Natural killer cell treated with Interleukin-12 subunit alpha and Interleukin-12 subunit beta and Interleukin-15 and Interleukin-18, amount 100 ng/mL, for 72 hours (primary cell): ENCODE measurements around the gene NEURL1B. TPM values are rescaled to one million over a fixed set of nuclear protein-coding genes. Genes with fewer than 3 reads are reported as not detected.

Source experiments
- ATAC-seq, 2 donors: fragments of 150-1000 bp; cut with Tn5 transposase in 1 of 2; sonication (Bioruptor Pico), chemical (Tn5 transposase) in 1 of 2; 2 replicates each; pipeline ENCODE4 v1.10.0; 2021
- DNase-seq: peaks from one replicate; pipeline ENCODE4 v3.0.0; 2022; ENCODE audit warnings: low spot score
- H3K27ac Mint-ChIP-seq, 2 donors: 1 replicate in 1 of 2; 2 replicates in 1 of 2; pipeline ENCODE4 v1.8.0; 2022; ENCODE audit warnings: mixed read lengths in 2 of 2, mild to moderate bottlenecking in 1 of 2, moderate library complexity in 1 of 2
- H3K27me3 Mint-ChIP-seq, 2 donors: 1 replicate in 1 of 2; 2 replicates in 1 of 2; pipeline ENCODE4 v1.8.0; 2022; ENCODE audit warnings: mixed read lengths in 2 of 2
- H3K36me3 Mint-ChIP-seq: one replicate; pipeline ENCODE4 v1.8.0; 2022; ENCODE audit warnings: mixed read lengths
- H3K4me1 Mint-ChIP-seq, 2 donors: 1 replicate in 1 of 2; 2 replicates in 1 of 2; pipeline ENCODE4 v1.8.0; 2022; ENCODE audit warnings: low read depth in 2 of 2, mixed read lengths in 2 of 2, mild to moderate bottlenecking in 1 of 2
- H3K4me3 Mint-ChIP-seq: one replicate; pipeline ENCODE4 v1.8.0; 2022; ENCODE audit warnings: mixed read lengths
- H3K9me3 Mint-ChIP-seq: 2 replicates; pipeline ENCODE4 v1.8.0; 2022; ENCODE audit warnings: mixed read lengths
- total RNA-seq, 2 donors: library from RNA; stranded (reverse); gene quantifications; one replicate each; pipeline ENCODE4 v1.2.3, GENCODE V29; 2022

Gene NEURL1B
- total RNA-seq, 2 donors from 2014 or later = 0.14 to 0.36 TPM

DNA sequence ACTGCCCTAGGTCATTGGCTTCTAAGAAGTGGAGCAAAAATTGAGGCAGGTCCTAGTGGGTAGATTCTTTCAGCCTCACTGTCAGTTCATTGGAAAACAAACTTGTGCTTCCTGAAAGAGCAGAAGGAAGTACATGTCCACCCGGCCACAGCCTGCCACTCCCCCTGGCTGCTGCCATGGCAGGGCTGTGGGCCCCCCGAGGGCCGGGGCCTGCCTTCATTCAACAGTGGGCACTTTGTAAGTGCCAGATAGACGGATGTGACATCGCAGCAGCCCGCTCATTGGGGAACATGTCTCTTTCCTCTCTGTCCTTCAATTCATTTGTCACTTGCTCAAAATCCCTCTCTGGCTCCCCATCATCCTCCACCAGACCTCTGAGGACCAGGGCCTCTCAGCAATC lies 20.6 kb upstream of the NEURL1B start:
- Mint-ChIP-seq H3K27me3 (no peaks in the 10 kb centered on the region), H3K4me3 (no peak overlapping the region), H3K4me1 (no peaks in the 10 kb centered on the region), H3K9me3 (no peaks in the 10 kb centered on the region), H3K36me3 (no peaks in the 10 kb centered on the region), H3K27ac (no peak overlapping the region)
- peak; percentile 42 for DNase-seq
- no peak for ATAC-seq

DNA sequence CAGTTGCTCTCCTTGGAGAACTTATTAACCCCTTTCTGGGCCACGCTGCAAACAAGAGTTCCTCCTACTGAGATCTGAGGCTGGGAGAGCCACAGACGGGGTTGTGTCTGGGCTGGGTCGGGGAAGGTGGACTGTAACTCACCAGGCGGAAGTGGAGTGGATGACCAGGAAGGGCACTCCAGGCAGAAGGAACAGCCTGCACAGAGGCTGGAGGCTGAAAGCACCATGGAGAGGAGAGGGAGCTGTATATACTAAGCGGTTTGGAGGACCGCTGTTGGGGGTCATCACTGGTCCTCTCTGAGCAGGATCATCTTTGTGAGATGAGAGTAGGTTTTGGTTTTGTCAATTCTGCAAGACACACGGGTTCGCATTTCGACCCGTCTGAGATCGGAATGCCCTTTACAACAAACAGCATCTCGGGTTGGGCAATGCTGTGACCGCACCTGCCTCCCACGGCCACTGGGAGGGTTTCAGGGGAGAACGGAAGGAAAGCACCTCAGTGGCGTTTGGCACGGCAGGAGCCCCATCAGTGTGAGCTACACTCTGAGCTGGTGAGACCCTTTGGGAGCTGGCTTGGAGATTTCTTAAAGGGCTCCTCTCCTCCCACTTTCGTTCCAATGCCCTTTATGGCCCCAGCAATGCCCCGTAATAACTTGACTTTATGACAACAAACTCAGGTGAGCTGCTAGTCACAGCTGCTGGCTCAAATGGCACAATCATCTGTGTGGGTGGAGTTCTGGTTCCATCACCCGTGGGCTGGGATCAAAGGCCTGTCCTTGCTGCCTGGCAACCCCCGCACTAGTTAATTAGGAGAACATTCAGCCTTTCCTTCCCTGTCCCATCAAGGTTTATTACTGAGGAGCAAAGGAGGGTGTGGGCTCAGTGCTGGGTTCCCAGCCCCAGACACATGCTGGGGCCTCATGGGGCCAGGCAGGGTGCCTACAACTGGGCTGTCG lies 18.7 kb upstream of the NEURL1B start:
- peak; percentile 20 for DNase-seq
- H3K27me3 Mint-ChIP-seq = no peaks in the 10 kb centered on the region
- no peak for ATAC-seq
- H3K4me3 Mint-ChIP-seq = no peak overlapping the region
- no peaks in the 10 kb centered on the region for H3K36me3 Mint-ChIP-seq
- H3K27ac Mint-ChIP-seq = no peak overlapping the region
- no peaks in the 10 kb centered on the region for H3K9me3 Mint-ChIP-seq
- H3K4me1 Mint-ChIP-seq = no peaks in the 10 kb centered on the region

DNA sequence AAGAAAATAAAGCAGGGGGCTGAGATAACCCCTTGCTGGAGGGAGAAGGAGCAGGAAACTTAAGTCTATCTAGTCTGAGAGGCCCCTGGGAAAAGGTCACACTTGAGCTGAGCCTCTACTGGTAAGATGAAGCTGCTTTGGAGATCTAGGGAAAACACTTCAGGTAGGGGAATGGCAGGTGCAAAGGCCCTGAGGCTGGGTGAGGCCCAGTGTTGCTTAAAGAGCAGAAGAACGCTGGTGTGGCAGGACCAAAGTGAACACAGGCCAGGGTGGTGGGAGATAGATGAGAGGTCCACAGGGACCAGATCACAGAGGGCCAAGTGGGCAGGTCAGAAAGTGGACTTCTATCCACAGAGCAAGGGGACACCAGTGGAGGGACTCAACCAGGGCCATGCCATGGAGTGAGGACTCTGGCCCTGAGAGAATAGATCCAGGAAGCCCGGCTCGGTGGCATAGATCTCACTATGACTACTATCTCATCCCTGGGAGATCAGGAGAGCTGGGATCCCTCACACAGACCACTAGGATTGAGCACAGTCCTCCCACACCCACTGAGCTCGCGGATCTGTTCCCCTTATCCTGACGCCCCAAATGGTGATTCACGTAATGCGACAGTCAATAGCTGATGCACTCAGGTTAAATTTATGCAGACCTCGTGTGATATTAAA lies 17.6 kb upstream of the NEURL1B start:
- no peaks in the 10 kb centered on the region for H3K36me3 Mint-ChIP-seq
- H3K4me1 Mint-ChIP-seq = no peaks in the 10 kb centered on the region
- no peak overlapping the region for H3K4me3 Mint-ChIP-seq
- H3K27ac Mint-ChIP-seq = no peak overlapping the region
- H3K27me3 Mint-ChIP-seq = peaks cover 0 to 2% of the 10 kb centered on the region in 2 donors
- no peaks in the 10 kb centered on the region for H3K9me3 Mint-ChIP-seq
- ATAC-seq (no peak), DNase-seq (peak; percentile 23)

DNA sequence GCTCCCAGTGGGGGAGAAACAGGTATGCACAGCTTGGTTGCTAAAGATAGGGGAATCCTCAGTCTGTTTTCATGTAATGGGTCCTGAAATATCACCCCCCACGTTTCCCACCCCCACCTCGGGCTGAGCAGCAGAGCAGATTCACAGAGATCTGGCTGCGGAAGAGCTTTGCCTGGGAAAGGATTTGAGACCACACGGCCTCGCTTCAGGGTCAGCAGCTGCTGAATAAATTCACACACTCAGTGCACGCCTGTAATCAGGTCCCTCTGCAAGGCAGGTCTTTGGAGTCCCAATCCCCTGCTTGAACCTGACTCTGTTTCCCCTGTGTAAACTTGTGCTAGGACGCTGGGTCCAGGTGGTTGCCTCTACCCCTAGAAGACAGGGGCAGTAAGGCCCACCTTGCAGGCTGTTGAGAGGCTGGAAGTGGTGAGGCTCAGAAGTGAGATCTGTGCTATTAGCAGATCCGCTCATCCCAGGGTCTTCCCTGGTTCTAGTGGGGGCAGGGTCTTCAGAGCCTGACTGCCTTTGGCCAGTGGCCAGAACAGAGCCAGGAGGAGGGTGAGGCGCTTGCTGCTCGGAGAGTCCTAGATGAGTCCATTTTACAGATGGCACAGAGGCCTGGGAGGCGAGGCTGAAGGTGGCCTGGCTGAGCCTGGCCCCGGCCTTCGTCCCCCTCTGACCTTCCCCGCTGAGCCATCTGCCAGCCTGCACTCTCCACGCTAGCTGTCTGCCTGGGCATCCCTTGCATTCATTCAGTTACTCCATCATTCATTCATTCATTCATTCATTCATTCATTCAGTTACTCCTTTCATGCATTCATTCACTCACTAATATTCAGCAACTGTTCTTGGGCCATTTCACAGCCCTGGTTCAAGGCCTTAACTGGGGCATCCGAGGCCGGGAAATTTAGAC lies 16.7 kb upstream of the NEURL1B start:
- H3K27ac Mint-ChIP-seq = no peak overlapping the region
- H3K36me3 Mint-ChIP-seq = no peaks in the 10 kb centered on the region
- H3K4me1 Mint-ChIP-seq = no peaks in the 10 kb centered on the region
- no peak overlapping the region for H3K4me3 Mint-ChIP-seq
- peaks cover 0 to 4% of the 10 kb centered on the region in 2 donors for H3K27me3 Mint-ChIP-seq
- H3K9me3 Mint-ChIP-seq = no peaks in the 10 kb centered on the region
- ATAC-seq (peak in 1 of 2 donors; percentile 15), DNase-seq (no peak)

DNA sequence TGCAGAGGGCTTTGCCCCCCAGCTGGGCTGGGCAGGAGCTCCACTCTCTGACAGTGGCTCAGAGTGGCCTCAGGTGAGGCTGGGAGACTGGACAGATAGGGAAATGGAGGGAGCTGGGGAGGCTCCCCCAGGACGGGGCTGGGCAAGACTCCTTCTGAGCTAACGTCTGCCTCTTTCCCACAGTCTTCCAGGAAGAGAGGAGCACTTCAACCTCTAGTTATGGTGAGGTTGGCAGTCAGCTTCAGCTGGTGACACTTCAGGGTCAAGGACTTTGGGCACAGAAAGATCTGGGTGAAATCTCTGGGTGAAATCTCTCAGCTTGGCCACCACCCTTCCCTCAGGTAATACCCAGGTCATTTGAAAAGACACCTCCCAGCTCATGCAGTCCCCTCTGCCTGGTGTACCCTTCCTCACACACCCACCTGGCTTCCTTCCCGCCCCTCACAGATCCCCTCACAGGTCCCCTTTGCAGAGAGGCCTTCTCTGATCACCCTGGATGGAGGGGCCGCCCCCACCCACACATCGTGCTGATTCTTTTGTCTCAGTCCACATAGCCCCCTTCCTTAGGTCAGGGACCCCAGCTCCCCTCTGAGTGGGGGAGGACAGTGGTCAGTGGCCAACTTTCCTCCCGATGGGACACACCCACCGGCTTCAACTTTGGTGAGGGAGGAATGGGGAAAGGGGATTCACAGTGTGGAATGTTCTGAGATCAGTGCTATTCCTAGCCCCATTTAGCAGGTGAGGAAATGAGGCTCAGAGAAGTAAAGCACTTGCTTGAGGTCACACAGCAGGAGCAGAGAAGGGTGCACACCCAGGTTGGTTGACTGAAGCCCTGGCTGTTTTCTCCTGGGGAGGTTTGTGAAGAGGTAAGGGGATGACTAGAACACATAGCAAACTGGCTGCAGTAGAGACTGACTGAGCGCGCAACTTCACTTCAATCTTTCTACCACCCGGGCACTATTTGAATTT lies 15.8 kb upstream of the NEURL1B start:
- Mint-ChIP-seq H3K9me3 (no peaks in the 10 kb centered on the region), H3K36me3 (no peaks in the 10 kb centered on the region), H3K27me3 (peaks cover 0 to 4% of the 10 kb centered on the region in 2 donors), H3K27ac (no peak overlapping the region), H3K4me1 (no peaks in the 10 kb centered on the region), H3K4me3 (no peak overlapping the region)
- ATAC-seq (no peak), DNase-seq (no peak)

DNA sequence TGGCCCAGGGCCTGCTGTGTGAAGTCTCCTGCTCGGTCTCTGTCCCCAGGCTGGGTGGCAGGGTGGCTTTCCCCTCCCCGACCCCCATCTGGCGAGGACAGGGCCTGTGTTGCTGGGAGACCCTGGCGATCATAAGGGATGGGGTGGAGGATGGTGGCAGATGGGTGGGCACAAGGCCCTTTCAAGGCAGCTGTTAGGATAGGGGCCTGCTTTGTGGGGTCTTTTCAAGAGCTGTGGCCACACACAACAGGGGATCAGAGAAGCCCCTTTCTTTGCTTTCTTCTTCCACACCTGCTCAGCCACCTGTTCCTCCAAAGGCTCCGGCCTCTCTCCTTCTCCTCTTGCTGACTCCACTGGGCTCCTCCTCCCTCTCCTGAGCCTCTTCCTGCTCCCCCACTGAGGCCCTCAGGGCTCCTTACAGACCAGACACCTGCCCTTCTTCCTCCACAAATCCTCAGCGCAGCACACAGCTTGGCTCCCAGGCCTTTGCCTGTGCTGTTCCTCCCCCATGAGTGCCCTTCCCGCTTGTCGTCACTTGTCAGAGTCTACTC lies 15.0 kb upstream of the NEURL1B start:
- Mint-ChIP-seq H3K27ac (no peak overlapping the region), H3K9me3 (no peaks in the 10 kb centered on the region), H3K4me1 (no peaks in the 10 kb centered on the region), H3K36me3 (no peaks in the 10 kb centered on the region), H3K4me3 (no peak overlapping the region), H3K27me3 (peaks cover 0 to 4% of the 10 kb centered on the region in 2 donors)
- DNase-seq (no peak), ATAC-seq (no peak)

DNA sequence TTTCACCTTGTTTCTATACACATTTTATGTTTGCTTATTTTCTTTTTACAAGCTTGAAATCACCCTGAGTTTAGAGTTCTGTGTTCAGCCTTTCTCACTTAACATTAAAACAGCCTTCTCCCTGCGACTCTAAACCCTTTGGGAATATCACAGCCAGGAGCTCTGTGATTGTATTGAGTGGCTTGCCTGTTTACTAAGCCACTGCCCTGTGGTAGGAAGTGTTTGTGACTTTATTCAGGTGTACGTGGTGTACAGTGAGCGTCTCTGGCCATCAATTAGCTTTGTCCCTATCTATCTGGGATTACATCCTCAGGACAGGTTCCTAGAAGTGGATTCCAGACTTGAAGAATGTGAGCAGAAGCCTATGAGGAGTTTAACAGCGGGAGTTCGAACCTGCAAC lies 11.0 kb upstream of the NEURL1B start:
- H3K4me3 Mint-ChIP-seq = no peak overlapping the region
- no peaks in the 10 kb centered on the region for H3K9me3 Mint-ChIP-seq
- H3K4me1 Mint-ChIP-seq = no peaks in the 10 kb centered on the region
- DNase-seq (no peak), ATAC-seq (no peak)
- H3K27ac Mint-ChIP-seq = no peak overlapping the region
- H3K36me3 Mint-ChIP-seq = no peaks in the 10 kb centered on the region
- peaks cover 4 to 7% of the 10 kb centered on the region in 2 donors for H3K27me3 Mint-ChIP-seq

DNA sequence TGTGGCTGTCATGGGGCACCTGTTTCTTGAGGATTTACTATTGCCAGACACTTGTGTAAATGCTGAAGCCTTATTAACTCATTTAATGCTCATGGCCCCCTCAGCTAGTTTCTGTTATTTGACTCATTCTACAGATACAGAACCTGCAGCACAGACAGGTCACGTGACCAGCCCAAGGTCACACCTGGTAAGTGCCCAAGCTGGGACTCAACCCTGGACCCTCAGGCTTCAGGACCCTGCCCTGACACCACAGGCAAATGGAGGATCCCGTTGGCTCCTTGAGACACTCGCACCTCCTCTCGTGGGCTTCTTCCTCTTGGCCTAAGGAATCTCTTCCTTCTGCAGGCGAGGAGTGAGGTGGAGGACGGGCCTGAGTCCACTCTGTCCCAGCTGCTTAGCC lies 10.6 kb upstream of the NEURL1B start:
- H3K9me3 Mint-ChIP-seq = no peaks in the 10 kb centered on the region
- H3K27me3 Mint-ChIP-seq = peaks cover 4 to 7% of the 10 kb centered on the region in 2 donors
- no peak for ATAC-seq
- no peaks in the 10 kb centered on the region for H3K4me1 Mint-ChIP-seq
- H3K4me3 Mint-ChIP-seq = no peak overlapping the region
- no peaks in the 10 kb centered on the region for H3K36me3 Mint-ChIP-seq
- H3K27ac Mint-ChIP-seq = no peak overlapping the region
- no peak for DNase-seq

DNA sequence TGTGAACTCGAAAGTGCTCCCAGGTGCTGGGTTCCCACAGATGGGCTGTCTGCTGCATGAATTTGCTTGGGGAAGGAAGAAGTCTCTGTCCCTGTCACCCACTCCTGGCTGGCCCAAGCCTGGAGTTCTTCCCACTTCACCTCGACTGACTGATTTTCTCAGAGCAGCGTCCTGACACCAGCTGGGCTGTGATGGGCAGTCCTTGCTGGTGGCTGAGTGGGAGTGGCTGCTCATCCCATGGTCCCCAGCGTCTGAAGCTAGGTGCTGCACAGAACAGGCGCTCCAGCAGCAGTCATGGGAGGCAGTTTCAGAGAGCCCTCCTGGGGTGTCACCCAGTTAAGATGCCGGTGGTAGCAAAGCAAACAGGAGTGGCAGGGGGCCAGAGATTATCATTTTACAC lies 10.1 kb upstream of the NEURL1B start:
- Mint-ChIP-seq H3K4me1 (no peaks in the 10 kb centered on the region), H3K27ac (no peak overlapping the region)

DNA sequence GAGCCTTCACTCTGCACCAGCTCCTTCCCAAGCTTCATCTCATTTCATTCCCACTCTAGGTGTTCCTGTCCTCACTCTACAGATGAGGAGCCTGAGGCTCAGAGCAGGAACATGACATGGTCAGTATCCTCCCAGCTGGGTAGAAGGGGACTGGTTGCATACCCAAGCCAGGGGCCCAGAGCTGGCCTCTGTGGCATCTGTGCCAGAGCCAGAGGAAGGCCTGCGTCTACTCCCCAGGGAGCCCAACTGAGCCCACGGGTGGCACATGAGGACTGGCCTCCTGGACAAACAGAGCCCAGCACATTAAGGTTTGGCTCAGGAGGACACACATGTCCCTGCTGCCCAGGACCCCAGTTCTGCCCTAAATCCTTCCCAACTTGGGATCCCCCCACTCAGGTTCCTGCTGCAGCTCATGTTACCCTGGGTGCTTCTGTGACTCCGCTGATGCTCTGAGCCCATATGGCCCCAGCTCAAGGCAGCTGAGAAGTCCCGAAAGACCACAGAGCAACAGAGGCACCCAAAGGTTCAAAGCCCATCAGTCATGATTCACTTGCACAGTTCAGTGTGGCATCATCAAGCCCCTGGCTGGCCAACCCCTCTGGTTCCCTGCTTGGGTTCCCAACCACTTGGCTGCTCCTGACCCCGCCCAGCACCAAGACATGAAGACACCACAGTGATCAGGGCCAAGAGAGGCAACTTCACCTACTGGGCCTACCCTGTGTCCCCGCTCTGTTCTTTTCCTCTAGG lies 8.5 kb upstream of the NEURL1B start:
- H3K36me3 Mint-ChIP-seq = no peaks in the 10 kb centered on the region
- ATAC-seq = peak in 1 of 2 donors; percentile 20
- H3K4me1 Mint-ChIP-seq = no peaks in the 10 kb centered on the region
- no peak overlapping the region for H3K4me3 Mint-ChIP-seq
- DNase-seq = no peak
- no peak overlapping the region for H3K27ac Mint-ChIP-seq
- no peaks in the 10 kb centered on the region for H3K9me3 Mint-ChIP-seq
- H3K27me3 Mint-ChIP-seq = peaks cover 4 to 7% of the 10 kb centered on the region in 2 donors

More for the DNA sequence above, 10.1 kb upstream of the NEURL1B start:
- H3K36me3 Mint-ChIP-seq = no peaks in the 10 kb centered on the region
- no peak for ATAC-seq
- H3K4me3 Mint-ChIP-seq = no peak overlapping the region
- H3K27me3 Mint-ChIP-seq = peaks cover 4 to 7% of the 10 kb centered on the region in 2 donors
- no peak for DNase-seq
- H3K9me3 Mint-ChIP-seq = no peaks in the 10 kb centered on the region

DNA sequence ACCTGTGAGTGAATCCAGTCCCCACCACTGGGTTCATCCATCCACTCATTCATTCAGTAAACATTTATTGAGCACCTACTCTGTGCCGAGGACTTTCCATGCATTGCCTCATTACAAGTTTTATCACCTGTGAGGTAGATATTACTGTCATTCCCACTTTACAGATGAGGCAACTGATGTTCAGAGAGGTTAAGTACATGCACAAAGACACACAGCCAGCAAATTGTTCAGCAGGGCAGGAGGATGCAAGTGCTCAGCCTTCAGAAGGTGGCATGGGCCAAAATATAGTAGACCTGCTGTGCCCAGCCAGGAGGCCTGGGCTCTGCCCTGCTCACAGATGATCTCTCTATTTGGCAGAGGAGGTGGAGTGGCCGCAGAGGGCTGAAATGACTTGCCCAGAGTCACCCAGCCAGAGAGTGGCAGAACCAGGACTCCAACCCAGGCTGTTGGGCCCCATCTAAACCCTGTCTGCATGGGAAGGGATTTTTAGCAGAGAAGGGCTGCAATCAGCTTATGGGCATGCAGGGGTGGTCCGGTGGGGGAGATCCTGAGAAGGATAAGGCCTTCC lies 7.6 kb upstream of the NEURL1B start:
- no peak overlapping the region for H3K27ac Mint-ChIP-seq
- DNase-seq (no peak), ATAC-seq (no peak)
- H3K4me3 Mint-ChIP-seq = no peak overlapping the region
- no peaks in the 10 kb centered on the region for H3K4me1 Mint-ChIP-seq
- H3K36me3 Mint-ChIP-seq = no peaks in the 10 kb centered on the region
- peaks cover 5 to 11% of the 10 kb centered on the region in 2 donors for H3K27me3 Mint-ChIP-seq
- H3K9me3 Mint-ChIP-seq = no peaks in the 10 kb centered on the region
